D341Med (cell line): ENCODE data around the gene TIPRL.
"Not testable (repeated sequence)": the region's sequence is repeated elsewhere in the genome, so short reads cannot be mapped to it uniquely, and the experiment has no call there.

Experiments
- DNase-seq: peaks from one replicate; pipeline ENCODE4 v3.0.0; 2012; ENCODE audit warnings: low spot score

TIPRL gene

DNA sequence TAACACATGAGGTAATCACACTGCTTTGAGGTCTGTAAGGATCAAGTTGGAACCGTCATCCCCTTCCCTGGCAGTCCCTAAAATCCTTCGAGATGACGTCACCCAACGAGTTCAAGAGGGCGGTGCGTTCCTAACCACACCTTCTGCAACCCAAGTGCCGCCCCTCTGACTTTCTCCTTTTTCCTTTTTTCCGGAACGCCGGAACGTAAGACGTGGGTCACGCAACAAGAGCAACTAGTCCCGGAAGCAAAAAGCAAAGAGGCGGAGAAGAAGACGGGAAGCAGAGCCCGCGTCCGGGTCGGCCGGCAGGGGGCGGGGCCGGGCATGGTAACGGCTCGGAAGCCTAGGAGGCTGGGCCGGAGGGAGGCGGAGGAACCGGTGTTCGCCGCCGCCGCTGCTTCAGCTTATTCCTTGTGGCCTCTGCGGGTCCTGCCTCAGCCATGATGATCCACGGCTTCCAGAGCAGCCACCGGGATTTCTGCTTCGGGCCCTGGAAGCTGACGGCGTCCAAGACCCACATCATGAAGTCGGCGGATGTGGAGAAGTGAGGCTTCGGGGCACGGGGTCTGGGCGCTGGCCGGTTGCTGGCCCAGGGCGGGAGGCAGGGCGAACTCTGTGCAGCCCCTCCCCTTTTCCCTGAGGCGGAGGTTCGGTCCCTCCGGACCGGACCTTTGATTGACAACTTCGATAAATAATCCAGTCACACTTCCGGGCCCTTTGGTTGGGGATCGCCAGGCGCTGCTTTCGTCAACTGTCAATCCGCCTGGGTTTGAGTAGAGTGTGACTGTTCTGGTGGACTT, at the start of gene TIPRL:
Gene TIPRL (plus strand): TSS at position 325 of the 800 bp plus-strand sequence. CDS start 116 bp downstream, at position 441.
- peak; percentile 95 for DNase-seq

DNA sequence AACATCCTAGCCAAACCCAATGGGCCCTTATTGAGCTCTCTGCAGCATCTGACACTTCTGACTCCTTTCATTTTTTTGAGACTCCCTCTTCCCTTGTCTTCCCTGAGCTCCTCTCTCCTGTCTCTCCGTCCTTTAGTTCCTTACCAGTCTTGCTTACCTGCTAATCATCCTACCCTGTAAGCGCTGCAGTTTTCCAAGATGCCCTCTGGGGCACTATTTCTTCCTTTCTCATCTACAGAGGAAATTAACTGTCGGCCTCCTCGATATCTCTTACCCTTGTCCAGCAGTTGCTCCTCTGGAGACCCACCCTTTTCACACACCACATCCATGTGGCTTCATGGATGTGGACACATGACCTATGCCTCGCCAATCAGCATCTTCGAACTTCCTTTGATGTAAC, 48.8 kb upstream of the TIPRL start:
- no peak for DNase-seq

DNA sequence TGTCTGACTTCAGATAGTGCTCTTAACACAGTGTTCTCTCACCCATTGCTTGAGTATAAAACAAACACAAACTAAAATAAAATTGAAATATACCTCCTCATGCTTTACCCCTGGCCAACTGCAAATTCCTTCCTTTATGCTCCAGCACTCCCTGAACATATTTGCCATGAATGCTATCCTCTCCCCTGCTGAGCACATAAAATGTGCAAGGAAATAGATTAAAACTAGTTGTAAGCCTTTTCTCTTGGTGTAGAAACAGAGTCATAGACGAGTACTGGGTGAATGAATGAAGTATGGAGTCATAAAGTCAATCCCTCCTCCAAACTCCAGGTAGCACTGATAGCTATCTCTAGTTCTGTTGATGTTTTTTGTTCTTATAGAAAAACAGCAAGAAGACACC, 44.6 kb upstream of the TIPRL start:
- DNase-seq, result no peak

DNA sequence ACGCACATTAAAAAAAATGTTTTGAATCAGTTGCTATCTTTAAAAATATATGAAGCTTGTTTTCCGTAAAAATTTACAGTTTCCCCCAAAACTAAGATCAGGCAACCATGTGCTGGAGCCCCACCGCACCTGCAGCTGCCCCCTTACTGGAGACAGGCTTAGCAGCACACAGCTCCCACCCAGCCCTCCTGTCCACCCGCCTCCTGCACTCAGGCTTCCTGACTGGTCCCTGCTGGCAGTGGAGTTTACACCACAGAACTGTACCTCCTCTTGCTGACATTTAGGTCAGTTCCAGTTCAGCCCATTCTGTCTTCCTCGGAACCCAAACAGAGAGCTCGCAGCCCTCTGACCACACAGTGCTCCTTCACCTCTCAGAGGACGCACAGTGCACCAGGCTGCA, 44.1 kb upstream of the TIPRL start:
- no peak for DNase-seq

DNA sequence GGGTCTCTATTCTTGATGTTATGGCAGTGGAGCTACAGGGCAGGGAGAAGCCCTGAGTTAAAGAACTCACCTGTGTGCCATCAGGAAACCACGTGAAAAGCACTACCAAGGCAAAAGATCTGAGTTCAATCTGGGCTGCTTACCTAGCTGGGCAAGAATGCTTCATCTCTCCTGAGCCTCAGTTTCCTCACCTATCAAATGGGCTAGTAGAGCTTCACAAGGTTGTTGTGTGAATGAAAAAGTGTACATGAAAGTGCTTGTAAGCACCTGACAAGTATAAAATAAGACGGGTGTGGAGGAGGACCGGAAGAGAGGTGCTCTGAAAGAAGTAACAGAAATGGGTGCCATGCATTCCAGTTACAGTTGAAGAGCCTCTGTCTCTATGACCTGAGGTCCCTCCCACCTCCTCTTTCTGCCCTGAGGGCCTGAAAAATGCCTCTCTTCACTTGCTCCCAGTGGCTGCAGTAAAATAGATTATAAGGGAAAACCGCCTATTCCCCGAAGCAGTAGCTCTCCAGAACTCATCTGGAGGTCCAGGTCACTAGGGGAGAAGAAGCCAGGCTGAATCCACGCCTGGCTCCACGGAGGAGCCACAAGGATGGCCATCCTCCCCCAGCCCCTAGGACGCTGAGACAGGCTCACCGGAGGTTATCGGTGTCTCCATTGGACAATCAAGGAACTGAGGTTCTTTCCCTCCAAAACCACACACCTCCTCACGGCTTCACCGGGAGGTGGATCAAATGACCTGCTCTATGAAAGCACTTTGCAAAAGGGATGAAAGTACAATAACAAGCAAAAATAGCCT, 43.4 kb upstream of the TIPRL start:
- no peak for DNase-seq

DNA sequence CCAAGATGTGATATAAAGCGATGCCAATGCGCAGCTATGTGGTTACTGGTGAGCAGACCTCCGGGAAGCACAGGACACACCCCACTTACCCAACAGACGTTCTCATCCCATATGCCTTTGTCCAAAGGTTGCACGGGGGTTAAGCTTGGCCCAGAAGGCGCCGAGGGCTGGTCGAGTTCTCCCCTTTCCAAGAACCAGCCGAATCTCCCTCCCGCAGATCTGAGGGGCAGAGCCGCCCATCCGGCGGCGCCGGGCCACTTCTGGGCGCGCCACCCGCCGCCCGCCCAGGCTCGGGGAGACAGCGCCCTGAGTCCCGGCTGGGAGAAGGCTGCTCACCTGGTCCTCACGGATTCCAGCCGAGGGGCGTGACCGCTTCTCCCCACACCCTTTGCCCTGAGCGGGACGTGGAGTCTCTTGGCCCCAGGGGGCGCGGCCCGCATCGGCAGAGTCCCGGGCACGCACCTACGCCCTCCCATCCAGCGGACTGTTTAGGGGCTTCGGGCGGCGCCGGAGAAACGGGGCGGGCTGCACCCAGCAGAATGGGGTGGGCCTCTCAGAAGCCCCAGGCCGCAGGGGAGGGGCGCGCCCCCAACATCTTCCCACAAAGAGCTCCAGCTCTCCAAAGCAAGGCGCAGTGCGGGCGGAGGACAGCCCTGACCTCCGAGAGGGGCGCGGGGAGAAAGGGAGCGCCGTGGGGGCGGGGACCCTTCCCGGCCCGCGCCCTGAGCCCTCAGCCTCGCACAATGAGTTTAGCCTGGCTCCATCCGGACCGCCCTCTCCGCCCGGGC, 42.6 kb upstream of the TIPRL start:
- peak; percentile 68 for DNase-seq

DNA sequence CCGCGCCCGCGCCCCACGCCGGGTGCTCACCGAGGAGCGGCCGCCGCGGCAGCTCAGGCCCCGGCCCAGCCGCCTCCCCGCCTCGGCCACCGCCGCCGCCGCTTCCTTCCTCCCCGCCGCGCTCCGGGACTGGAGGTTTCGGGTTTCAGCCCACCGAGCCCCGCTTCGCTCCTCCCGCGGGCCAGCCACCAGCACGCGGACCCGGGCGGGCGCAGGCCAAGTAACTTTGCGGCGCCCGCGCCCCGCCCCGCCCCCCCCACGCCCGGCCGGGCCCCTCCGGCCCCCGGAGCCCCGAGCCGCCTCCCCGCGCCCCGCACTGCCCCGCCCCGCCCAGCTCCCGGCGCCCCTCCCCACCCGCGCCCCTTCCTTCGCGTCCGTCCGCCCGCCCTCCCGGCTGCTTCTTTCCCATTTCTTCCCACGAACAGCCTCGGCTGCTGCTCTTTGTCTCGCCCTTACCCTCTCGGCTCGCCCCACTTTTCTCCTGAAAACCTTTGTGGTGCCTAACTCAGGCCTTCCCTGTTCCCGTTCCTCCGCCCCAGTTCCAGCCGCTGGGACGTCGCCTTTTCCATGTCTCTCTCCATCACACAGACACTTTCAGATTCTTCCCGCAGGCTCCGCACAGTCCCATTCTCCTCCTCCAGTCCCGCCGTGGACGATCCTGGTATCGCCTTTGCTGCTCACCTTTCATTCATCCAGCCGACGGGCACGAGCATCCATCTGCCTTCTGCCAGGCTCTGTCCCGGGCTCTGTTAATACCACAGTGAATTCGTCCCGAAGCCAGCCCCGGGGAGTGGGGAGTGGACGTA, 41.9 kb upstream of the TIPRL start, which contains the start of gene GPR161:
Gene GPR161 (minus strand): TSS at position 222 of the 806 bp plus-strand sequence. CDS start 32,080 bp downstream, outside the sequence.
- DNase-seq, result peak; percentile 81

DNA sequence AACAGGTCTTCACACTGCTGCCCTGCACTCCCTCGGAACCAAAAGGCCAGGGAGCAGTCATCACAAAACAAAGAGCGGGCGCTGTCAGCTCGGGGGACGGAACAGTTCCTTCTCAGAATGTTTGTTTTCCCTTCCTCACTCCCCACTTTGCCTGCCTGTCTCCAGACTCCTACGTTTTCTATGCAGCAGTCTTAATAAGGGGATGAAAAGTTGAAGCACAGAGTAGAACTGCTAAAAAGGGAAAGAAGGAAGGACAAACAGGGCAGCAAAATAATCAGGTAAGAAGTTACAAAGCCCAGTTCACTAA, 41.3 kb upstream of the TIPRL start:
- no peak for DNase-seq

DNA sequence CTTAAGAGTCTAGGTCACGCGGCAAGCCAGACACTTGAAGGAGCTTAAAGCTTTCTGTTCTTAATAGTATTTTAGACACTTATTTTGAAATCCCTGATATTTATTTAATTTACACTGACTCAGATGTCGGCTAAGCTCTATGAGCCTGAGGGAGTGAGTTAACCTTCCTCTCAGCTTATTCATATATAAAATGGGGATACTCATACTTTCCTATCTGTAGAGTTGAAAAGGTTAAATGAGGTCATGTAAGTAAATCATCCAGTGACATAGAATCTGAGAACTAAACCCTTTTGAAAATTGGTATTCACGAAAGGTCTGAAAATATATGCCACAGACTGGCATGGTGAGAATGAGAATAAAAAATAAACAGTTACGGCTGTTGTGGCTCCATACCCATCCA, 40.6 kb upstream of the TIPRL start:
- no peak for DNase-seq

DNA sequence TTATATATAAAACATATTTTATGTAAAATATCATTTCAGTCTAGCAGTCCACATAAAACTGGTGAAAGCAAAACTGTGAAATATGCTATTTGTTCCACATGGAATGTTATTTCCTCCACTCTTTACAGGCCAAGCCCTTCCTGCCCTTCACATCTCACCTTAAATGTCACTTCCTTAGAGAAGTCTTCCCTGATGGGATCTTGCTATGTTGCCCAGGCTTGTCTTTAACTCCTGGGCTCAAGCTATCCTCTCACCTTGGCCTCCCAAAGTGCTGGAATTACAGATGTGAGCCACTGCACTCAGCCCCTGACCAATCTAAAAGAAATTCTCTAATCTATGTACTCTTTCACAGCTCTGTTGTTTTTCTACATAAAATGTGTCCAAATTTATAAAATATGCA, 39.7 kb upstream of the TIPRL start:
- DNase-seq, result no peak

DNA sequence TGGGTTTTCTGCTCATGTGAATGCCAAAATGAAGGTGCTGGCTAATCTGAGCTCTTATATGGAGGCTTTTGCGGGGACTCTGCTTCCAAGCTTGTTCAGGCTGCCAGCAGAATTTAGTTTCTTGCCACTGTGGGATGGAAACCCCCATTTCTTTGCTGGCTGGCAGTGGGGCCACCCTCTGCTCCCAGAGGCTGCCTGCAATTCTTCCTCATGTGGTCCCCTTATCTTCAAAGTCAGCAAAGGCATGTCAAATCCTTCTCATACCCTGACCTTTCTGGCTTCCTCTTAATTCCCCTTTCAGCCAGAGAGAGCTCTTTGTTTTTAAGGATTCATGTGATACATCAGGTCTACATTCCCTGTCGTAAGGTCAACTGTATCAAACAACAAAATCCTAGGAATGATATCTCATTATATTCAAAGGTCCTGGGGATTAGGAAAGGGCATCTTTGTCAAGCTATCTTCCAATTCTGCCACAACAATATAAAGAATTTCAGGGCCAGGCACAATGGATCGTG, 36.8 kb upstream of the TIPRL start:
- DNase-seq, result no peak

DNA sequence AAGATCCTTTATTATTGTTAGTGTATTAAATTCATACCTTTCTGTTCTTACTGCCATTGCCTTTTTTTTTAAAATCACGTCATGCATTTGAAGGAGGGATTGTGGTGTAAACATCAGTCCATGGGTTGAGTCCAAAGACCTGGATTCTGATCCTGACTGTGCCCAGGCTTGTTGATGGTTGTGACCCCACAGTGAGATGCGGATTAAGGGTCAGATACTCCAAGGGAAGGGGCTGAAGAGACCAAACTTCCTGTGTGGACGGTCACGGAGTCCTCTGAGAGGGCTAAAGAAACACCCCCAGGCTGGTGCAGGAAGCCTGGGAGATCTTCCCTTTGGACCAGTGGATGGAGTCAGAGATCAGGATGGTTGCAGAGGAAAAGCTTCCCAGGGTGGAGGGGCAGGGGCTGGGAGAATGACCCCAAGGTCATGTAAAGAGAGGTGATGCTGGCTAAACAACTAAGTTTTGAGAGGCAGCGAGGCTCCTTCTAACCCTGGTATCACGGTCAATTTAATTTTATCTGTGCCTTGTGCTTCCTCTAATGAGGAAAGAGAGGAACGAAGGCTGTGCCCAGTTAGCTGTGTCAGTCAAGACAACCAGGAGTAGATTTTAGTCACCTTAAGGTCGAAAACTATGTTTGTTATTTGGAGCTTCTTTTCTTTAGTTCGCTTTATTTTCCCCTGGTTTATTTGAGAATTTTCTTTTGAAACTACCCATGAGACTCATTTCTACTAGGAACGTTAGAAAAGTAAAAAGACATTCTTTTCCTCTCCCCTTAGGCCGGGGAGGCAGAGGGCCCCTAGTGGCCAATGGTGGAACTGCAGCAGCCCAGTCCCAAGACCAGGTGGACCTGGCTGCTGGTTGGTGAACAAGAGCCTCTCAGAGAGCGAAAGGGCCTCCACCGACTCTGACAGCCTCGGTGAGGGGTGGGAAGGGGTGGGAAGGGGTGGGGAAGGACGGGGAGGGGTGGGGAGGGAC, 33.3 kb upstream of the TIPRL start:
- peak; percentile 92 for DNase-seq

DNA sequence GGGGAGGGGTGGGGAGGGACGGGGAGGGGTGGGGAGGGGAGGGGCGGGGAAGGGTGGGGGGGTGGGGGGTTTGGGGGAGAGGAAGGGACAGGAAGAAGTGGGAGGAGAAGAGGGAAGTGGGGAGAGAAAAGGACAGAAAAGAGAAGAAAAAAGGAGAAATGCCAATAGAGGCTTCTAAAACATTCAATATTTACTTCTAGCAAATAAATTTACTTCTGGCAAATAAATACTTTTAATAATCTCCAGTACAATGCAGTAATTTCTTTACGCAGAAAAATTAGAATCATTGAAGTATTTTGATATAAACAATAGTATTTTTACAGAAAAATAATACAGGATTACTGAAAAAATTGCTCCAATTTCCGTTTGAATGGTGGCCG, 32.6 kb upstream of the TIPRL start:
- DNase-seq, result no peak

DNA sequence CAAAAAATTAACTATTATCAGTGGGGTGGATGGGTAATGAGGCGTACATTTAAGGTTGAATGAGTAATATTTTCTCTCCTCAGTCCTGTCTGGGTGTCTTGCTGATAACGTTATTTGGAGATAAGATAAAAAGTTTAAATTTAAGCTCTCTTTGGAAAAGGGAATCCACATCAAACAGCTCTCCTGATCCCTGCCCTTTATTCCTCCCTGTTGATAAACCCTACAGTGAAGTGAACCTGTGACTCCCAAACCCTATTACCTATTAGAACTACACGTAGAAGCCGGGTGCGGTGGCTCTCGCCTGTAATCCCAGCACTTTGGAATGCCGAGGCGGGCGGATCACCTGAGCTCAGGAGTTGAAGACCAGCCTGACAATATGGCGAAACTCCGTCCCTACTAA, 32.1 kb upstream of the TIPRL start:
- no peak for DNase-seq

DNA sequence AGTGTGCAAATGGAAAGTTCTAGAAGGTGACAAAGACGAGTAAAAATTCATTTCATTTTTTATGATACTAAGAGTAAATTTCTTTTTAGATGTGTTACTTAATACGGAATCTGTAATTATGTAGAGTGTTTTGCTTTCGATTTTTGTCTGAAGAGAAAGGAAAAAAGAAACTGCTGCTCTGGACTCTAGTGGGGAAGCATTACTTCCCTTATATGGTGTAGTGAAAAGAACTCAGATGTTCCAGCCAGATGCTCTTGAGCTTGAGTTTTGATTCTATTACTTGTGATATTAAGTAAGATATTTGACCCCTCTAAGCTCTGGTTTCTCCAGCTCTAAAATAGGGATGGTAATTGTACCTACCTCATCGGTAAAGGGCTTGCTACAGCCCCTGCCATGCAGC, 29.8 kb upstream of the TIPRL start:
- DNase-seq, result no peak

DNA sequence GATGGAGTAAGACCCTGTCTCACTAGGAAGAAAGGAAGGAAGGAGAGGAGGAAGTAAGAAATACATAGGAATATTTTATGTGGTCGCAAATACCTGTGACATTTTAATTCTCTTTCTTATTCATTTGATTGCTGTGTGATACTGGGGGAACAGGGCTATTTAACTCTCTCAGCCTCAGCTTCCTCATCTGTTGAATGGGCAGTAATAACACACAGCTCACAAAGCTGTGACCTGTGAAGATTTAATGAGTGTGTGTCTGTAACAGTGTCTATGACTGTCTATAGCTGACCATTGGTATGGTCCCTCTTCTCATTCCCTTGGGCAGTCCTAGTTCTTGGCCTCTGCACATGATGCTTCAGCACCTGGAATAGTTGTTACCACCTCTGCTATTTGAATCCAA, 28.5 kb upstream of the TIPRL start:
- no peak for DNase-seq

DNA sequence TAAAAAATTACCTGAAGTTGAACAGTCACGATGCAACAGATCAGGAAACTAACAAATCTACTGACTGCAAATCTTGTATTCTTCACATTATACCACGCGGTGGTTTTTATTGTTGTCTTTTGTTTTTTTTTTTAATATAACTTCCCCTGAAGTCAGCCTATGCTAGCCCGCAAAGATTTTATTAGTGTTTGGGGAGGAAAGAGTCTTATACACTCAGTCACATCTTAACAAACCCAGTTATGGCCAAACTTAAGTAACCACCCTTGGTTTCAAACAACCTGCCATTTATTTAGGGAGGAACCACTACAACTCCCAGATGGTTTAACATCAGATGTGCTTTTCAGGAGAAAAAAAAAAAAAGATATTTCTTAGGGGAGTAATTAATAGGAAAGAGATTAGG, 26.8 kb upstream of the TIPRL start:
- no peak for DNase-seq

DNA sequence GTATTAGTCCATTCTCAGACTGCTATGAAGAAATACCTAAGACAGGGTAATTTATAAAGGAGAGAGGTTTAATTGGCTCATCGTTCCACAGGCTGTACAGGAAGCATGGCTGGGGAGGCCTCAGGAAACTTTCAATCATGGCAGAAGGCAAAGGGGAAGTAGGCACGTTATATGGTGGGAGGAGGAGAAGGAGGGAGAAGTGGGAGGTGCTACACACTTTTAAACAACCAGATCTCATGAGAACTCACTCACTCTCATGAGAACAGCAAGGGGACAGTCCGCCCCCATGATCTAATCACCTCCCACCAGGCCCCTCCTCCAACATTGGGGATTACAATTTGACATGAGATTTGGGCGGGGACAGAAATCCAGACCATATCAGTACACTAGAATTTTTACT, 24.1 kb upstream of the TIPRL start:
- not testable (repeated sequence) for DNase-seq

DNA sequence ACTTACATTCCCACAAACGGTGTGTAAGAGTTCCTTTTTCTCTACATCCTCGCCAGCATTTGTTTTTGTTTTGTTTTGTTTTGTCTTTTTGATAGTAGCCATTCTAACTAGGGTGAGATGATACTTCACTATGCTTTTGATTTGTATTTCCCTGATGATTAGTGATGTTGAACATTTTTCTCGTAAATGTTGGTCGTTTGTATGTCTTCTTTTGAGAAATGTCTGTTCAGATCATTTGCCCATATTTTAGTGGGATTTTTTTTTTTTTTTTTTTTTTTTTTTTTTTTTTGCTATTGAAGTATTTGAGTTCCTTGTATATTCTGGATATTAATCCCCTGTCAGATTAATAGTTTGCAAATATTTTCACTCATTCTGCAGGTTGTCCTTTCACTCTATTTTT, 22.9 kb upstream of the TIPRL start:
- no peak for DNase-seq

DNA sequence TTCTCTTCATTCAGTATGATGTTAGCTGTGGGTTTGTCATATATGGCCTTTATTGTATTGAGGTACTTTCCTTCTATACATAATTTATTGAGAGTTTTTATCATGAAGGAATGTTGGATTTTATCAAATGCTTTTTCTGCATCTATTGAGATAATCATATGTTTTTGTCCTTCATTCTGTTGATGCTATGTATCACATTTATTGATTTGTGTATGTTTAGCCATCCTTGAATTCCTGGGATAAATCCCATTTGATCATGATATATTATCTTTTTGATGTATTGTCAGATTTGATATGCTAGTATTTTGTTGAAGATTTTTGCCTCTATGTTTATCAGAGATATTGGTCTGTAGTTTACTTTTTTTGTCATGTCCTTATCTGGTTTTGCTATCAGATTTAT, 21.1 kb upstream of the TIPRL start:
- no peak for DNase-seq
